Stimulated activated effector memory CD8-positive, alpha-beta T cell treated with anti-CD3 and anti-CD28 coated beads, Interleukin-12 subunit alpha, Interleukin-12 subunit beta, amount 100 ng/mL, for 72 hours (primary cell): ENCODE data around the gene DNAH9.

Experiments
- ATAC-seq: fragments of 150-1000 bp; cut with Tn5 transposase; 2 replicates; pipeline ENCODE4 v1.10.0; 2021
- DNase-seq, 2 donors: peaks; one replicate each; pipeline ENCODE4 v3.0.0; 2021 to 2022; ENCODE audit warnings: low spot score in 2 of 2
- H3K27ac Mint-ChIP-seq: one replicate; pipeline ENCODE4 v1.8.0; 2022; ENCODE audit warnings: mild to moderate bottlenecking, mixed read lengths
- H3K36me3 Mint-ChIP-seq: one replicate; pipeline ENCODE4 v1.8.0; 2022; ENCODE audit warnings: mild to moderate bottlenecking, mixed read lengths
- H3K4me1 Mint-ChIP-seq: one replicate; pipeline ENCODE4 v1.8.0; 2022; ENCODE audit warnings: mixed read lengths
- H3K4me3 Mint-ChIP-seq: one replicate; pipeline ENCODE4 v1.8.0; 2022; ENCODE audit warnings: mild to moderate bottlenecking, mixed read lengths
- H3K9me3 Mint-ChIP-seq: one replicate; pipeline ENCODE4 v1.8.0; 2022; ENCODE audit warnings: mixed read lengths

DNAH9 gene

DNA sequence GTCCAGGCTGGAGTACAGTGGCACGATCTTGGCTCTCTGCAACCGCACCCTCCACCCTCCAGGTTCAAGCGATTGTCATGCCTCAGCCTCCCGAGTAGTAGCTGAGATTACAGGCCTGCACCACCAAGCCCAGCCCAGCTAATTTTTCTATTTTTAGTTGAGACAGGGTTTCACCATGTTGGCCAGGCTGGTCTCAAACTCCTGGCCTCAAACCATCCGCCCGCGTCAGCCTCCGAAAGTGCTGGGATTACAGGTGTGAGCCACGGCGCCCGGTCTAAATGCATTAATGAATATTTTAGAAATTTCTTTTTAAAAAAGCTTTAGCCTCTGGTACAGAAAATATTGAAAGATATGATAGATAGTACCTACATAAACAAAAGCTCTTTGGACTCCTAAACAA, 95.0 kb downstream of the DNAH9 start:
- ATAC-seq: no peak
- no peak overlapping the region for H3K27ac Mint-ChIP-seq
- no peak overlapping the region for H3K4me3 Mint-ChIP-seq
- peaks cover 3% of the 10 kb centered on the region for H3K9me3 Mint-ChIP-seq
- no peaks in the 10 kb centered on the region for H3K4me1 Mint-ChIP-seq
- DNase-seq: no peak
- H3K36me3 Mint-ChIP-seq: no peaks in the 10 kb centered on the region

DNA sequence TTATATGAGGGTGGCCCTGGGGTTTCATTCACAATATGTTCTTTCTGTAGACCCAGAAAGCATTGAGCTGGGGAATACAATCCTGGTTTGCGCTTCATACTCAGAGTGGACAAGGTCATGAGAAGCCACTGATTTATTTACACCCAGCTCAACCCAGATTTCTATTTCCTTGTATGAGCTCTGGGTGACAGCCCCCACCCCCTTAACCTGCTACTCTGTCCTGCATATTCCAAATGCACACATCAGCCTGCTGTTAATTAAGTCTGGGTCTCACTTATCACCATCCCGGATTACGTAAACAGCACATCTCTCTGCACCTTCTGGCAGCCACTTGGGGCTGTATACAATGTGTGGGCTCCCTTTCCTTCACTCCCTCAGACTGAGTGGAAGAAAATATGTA, 102.4 kb downstream of the DNAH9 start:
- Mint-ChIP-seq H3K4me1 (no peaks in the 10 kb centered on the region), H3K4me3 (no peak overlapping the region), H3K9me3 (peaks cover 8% of the 10 kb centered on the region), H3K27ac (no peak overlapping the region), H3K36me3 (no peaks in the 10 kb centered on the region)
- ATAC-seq (no peak), DNase-seq (no peak)

- DNase-seq: no peak
- Mint-ChIP-seq H3K9me3 (peaks cover 8% of the 10 kb centered on the region), H3K27ac (no peak overlapping the region), H3K36me3 (no peaks in the 10 kb centered on the region), H3K4me1 (no peaks in the 10 kb centered on the region), H3K4me3 (no peak overlapping the region)
- ATAC-seq: no peak
Measured at GRCh38 chr17:11701911-11702310, 103.6 kb downstream of the DNAH9 start.

DNA sequence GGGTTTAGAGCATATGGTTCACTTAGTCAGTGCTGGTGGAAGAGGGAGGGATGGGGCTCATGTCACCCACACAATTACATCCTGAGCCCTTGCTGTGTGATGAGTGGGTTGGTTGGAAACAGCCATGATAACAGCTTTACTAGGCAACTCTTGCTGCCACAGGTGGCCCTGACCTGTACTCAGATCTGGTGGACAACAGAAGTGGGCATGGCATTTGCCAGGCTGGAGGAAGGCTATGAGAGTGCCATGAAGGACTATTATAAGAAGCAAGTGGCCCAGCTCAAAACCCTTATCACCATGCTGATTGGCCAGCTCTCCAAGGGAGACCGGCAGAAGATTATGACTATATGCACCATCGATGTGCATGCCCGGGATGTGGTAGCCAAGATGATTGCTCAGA, 105.8 kb downstream of the DNAH9 start:
- ATAC-seq (no peak), DNase-seq (no peak)
- Mint-ChIP-seq H3K36me3 (no peaks in the 10 kb centered on the region), H3K27ac (no peak overlapping the region), H3K4me3 (no peak overlapping the region), H3K9me3 (peaks cover 4% of the 10 kb centered on the region), H3K4me1 (no peaks in the 10 kb centered on the region)

DNA sequence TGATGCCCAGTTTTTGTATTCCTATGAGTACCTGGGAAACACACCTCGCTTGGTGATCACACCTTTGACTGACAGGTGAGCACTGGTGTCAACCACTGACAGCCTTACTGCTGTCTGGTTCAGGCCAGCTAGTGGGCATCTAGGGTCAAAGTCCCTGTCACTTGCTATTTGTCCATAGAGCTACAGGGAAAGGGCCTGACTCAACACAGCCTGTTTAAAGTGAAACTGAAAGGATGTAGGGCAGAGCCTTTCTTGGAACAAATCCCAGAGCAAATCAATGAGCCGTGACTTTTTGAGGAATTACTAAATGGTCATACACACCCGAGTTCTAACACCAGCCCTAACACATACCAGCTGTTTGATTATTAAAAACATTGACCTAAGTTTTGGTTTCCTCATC, 106.8 kb downstream of the DNAH9 start:
- peaks cover 4% of the 10 kb centered on the region for H3K9me3 Mint-ChIP-seq
- DNase-seq (no peak), ATAC-seq (no peak)
- no peaks in the 10 kb centered on the region for H3K36me3 Mint-ChIP-seq
- H3K4me1 Mint-ChIP-seq: no peaks in the 10 kb centered on the region
- no peak overlapping the region for H3K27ac Mint-ChIP-seq
- H3K4me3 Mint-ChIP-seq: no peak overlapping the region

- no peak for DNase-seq
- no peaks in the 10 kb centered on the region for H3K9me3 Mint-ChIP-seq
- H3K27ac Mint-ChIP-seq: no peak overlapping the region
- H3K4me3 Mint-ChIP-seq: no peak overlapping the region
- H3K36me3 Mint-ChIP-seq: no peaks in the 10 kb centered on the region
- H3K4me1 Mint-ChIP-seq: no peaks in the 10 kb centered on the region
- ATAC-seq: no peak
Measured at GRCh38 chr17:11707586-11707985, 109.3 kb downstream of the DNAH9 start.

DNA sequence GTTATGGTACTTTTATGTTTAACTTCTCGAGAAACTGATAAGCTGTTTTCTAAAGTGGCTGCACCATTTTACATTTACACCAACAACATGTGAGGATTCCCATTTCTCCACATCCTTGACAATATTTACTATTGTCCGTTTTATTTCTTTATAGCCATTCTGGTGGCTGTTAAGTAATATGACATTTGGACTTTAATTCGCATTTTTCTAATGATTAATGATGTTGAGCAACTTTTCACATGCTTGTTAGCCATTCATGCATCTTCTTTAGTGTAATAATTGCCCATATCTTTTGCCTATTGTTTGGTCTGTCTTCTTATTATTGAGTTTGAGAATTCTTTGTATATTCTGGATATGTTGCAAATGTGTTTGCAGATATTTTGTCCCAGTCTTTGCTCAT, 114.2 kb downstream of the DNAH9 start:
- no peak for ATAC-seq
- H3K27ac Mint-ChIP-seq: no peak overlapping the region
- H3K4me3 Mint-ChIP-seq: no peak overlapping the region

DNA sequence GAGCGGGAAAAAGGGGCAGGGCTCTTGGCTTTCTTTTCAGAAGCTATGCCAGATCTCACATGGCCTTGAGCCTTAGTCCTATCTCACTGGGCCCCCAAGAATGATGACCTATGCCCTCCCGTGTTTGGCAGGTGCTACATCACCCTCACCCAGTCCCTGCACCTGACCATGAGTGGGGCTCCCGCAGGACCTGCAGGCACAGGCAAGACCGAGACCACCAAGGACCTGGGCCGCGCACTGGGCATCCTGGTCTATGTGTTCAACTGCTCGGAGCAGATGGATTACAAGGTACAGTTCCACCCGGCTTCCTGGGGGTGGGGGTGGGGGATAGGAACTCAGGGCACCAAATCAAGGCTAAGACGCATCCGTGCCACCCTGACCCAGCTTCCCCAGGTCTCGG, 120.9 kb downstream of the DNAH9 start:
- no peak overlapping the region for H3K27ac Mint-ChIP-seq
- H3K4me3 Mint-ChIP-seq: no peak overlapping the region
- H3K9me3 Mint-ChIP-seq: no peaks in the 10 kb centered on the region
- no peak for DNase-seq
- H3K36me3 Mint-ChIP-seq: no peaks in the 10 kb centered on the region
- ATAC-seq: no peak
- no peaks in the 10 kb centered on the region for H3K4me1 Mint-ChIP-seq

More for the DNA sequence above, 114.2 kb downstream of the DNAH9 start:
- H3K4me1 Mint-ChIP-seq: no peaks in the 10 kb centered on the region
- DNase-seq: no peak
- H3K36me3 Mint-ChIP-seq: no peaks in the 10 kb centered on the region
- H3K9me3 Mint-ChIP-seq: peaks cover 3% of the 10 kb centered on the region

GRCh38 chr17:11719856-11720255, 121.6 kb downstream of the DNAH9 start:
- ATAC-seq (no peak), DNase-seq (no peak)
- Mint-ChIP-seq H3K27ac (no peak overlapping the region), H3K4me3 (no peak overlapping the region), H3K4me1 (no peaks in the 10 kb centered on the region), H3K9me3 (no peaks in the 10 kb centered on the region), H3K36me3 (no peaks in the 10 kb centered on the region)

DNA sequence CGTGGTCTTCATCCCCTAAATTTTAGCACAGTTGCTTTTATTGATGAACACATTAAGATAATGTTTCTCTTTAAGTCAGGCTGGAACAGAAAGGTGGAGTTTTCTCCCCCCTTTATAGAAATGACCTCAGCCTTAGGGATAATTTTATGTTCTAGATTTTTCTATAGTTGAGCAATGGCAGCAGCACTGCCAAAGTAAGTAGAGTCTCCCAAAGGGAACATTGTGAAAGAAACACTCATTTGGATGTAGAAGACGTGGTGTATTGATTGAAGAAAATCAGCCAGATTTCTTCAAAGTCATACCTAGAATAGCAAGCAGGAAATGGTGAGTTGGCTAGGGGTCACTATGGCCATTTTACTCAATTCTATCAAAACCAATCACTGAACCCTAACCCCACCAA, 122.5 kb downstream of the DNAH9 start:
- Mint-ChIP-seq H3K27ac (no peak overlapping the region), H3K9me3 (peaks cover 1% of the 10 kb centered on the region), H3K4me3 (no peak overlapping the region), H3K4me1 (no peaks in the 10 kb centered on the region), H3K36me3 (no peaks in the 10 kb centered on the region)
- ATAC-seq (no peak), DNase-seq (no peak)

GRCh38 chr17:11730747-11731146, 132.5 kb downstream of the DNAH9 start:
- Mint-ChIP-seq H3K4me3 (no peak overlapping the region), H3K9me3 (peaks cover 4% of the 10 kb centered on the region), H3K27ac (no peak overlapping the region), H3K4me1 (no peaks in the 10 kb centered on the region), H3K36me3 (no peaks in the 10 kb centered on the region)
- ATAC-seq (no peak), DNase-seq (no peak)

DNA sequence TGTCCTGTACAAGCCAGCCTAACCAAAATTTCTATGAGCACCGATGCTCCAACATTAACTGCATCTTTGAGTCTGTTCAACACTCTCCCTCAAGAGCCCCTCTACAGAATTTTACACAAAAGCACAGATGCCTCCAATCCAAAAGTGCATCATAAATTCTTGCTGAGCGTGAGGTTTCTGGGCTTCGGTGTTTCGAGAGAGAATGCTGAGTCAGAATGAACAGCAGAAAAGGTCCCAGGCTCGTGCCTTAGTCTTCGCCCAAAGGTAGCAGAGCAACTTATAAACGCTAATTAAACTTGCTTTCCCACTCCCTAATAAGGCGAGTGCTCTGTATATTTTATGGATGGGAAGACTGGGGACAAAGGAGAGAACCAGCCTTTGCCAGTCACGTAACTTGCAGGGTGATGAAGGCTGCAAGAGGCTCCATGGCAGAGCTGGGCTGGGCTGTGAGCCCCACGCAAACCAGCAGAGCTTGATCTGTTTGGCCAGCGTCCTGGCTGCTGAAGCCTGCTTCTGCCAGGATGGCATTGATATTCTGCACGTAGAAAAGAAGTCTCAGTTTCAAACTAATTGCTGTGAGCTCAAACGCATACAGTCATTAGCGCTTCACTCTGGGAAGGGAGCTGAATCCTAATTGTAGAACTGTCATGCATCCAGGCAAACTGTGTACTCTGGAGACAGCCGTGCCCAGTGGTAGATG, 138.5 kb downstream of the DNAH9 start:
- Mint-ChIP-seq H3K9me3 (no peaks in the 10 kb centered on the region), H3K27ac (no peak overlapping the region), H3K4me1 (no peaks in the 10 kb centered on the region), H3K4me3 (no peak overlapping the region), H3K36me3 (no peaks in the 10 kb centered on the region)
- ATAC-seq: no peak
- no peak for DNase-seq

- H3K4me1 Mint-ChIP-seq: no peaks in the 10 kb centered on the region
- no peak for DNase-seq
- no peak overlapping the region for H3K4me3 Mint-ChIP-seq
- no peak for ATAC-seq
- H3K36me3 Mint-ChIP-seq: no peaks in the 10 kb centered on the region
- H3K9me3 Mint-ChIP-seq: no peaks in the 10 kb centered on the region
- no peak overlapping the region for H3K27ac Mint-ChIP-seq
Measured at GRCh38 chr17:11737313-11737679, 139.0 kb downstream of the DNAH9 start.

DNA sequence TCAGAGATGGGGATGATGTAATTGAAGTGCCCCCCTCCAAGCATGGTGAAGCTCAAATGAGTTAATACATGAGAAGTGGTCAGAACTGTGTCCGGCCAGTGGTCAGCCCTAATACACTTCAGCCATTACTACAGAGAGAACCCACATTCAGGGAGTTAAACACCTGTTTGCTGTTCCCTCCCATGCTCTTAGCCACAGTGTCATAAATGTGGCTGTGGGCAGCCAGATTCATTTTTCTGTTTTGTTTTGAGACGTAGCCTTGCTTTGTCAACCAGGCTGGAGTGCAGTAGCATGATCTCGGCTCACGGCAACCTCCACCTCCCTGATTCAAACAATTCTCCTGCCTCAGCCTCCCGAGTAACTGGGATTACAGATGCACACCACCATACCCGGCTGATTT, 139.9 kb downstream of the DNAH9 start:
- H3K27ac Mint-ChIP-seq: no peak overlapping the region
- peaks cover 3% of the 10 kb centered on the region for H3K9me3 Mint-ChIP-seq
- no peak overlapping the region for H3K4me3 Mint-ChIP-seq
- no peak for DNase-seq
- no peak for ATAC-seq
- H3K4me1 Mint-ChIP-seq: no peaks in the 10 kb centered on the region
- no peaks in the 10 kb centered on the region for H3K36me3 Mint-ChIP-seq

DNA sequence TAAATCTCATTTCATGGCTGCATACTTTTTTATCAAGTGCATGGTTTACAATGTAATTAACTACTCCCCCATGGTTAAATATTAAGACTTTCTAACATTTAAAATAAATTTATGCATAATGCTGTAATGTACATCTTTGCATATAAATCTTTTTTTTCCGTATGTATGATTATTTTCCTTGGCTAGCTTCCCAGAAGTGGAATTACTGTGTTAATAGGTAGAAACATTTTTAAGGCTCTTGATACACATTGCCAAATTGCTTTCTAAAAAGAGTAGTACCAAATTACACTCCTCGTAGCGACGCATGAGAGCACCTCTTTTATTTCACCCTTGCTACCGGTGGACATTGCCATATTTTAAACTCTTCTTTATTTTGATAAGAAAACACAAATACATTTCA, 141.1 kb downstream of the DNAH9 start:
- Mint-ChIP-seq H3K4me3 (no peak overlapping the region), H3K4me1 (no peaks in the 10 kb centered on the region), H3K27ac (no peak overlapping the region), H3K9me3 (peaks cover 8% of the 10 kb centered on the region), H3K36me3 (no peaks in the 10 kb centered on the region)
- ATAC-seq (no peak), DNase-seq (no peak)

DNA sequence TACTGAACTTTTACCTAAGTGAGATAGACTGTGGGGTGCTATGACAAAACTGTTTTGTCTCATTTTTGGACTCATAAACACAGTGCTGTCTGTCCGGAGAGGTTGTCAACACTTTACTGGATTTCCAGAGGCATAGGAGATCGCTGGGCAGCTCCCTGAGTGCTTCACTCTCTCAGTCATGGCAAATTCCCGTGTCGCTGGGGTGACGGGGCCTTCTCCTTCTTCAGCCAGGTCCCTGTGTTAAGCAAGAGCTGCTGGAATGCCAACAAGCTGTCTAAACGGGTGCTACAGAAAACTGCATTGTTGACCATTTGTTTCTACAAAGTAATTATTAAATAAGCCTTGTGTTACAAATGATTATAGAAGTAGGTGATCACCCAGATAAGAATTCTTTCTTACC, 141.6 kb downstream of the DNAH9 start:
- Mint-ChIP-seq H3K4me3 (no peak overlapping the region), H3K4me1 (no peaks in the 10 kb centered on the region), H3K27ac (no peak overlapping the region), H3K9me3 (peaks cover 8% of the 10 kb centered on the region), H3K36me3 (no peaks in the 10 kb centered on the region)
- DNase-seq (no peak), ATAC-seq (no peak)

GRCh38 chr17:11742886-11743285, 144.6 kb downstream of the DNAH9 start:
- Mint-ChIP-seq H3K4me3 (no peak overlapping the region), H3K36me3 (no peaks in the 10 kb centered on the region), H3K9me3 (peaks cover 16% of the 10 kb centered on the region), H3K4me1 (no peaks in the 10 kb centered on the region), H3K27ac (no peak overlapping the region)
- DNase-seq: no peak
- no peak for ATAC-seq
